ENCODE results near the gene ARHGAP4.

Gene ARHGAP4

DNA sequence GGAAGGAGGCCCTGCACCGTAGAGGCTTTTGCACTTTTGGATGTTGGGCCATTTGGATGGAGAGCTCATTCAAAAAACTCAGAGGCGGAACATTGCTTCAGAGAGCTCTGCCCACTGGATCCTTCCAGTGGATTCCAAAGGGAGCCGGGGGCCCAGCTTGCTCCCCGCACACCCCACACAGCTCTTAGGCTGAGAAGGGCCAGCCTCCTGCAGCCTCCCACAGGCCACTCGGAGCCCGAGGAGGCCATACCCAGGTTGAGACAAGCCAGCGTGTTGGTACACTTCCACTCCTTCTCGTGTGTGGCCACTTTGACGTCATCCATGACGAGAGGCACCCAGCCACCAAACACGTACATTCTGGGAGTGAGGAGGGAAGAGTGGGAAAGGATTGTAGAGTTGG is 35.2 kb upstream of the ARHGAP4 start:
- DNase-seq, result no peak

DNA sequence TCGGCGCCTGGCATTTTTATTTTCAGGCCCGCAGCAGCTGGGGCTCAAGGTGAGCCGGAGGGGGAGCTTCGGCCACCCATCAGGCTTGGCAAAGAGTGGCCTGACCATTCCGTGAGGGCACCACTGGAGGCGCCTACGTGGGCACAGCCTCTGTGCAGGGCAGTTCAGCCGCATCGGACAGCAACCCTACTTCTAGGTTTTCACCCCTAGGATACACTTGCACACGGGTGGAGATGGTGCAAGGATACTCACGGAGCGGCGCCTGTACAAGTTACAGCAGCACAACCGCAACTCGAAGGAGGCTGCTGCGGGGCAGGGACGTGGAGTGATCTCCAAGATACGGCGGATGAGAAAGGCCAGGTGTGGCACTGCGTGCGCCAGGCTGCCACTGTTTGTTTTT is 34.7 kb upstream of the ARHGAP4 start:
- DNase-seq, result no peak

DNA sequence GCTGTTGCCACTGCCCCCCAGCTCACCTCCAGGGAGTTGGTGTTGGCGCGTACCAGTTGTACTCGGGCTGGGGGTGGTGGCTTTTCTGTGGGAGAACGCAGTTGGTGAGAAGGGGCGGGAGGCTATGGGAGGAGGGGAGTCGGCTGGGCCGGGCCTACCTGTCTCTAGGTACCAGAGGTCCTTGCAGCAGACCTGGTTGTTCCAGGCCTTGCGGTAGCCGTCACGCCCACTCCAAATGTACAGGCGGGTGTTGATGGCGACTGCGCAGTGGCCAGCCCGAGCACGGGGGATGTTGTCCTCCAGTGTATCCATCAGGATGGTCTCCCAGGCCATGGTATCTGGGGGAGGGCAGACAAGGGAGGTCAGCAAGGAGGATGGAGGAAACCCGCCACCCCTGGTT is 34.0 kb upstream of the ARHGAP4 start:
- no peak for DNase-seq

DNA sequence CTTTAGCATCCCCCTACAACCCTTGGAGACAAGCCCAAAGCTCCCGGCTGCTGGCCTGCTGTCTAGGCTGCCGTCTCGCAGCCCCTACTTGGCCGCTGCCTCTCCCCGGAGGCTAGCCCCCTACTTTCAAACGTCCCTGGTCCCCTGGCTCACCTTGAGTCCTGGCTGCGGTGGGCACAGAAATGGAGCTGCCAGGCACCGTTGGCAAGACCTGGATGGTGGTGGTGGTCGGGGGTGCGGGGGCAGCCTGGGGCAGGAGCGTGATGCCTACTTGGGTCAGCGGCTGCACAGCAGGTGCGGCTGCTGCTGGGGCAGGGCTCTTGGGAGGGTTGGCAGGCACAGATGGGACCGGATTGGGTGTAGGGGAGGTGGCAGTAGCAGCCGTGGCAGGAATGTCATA is 33.6 kb upstream of the ARHGAP4 start:
- no peak for DNase-seq

DNA sequence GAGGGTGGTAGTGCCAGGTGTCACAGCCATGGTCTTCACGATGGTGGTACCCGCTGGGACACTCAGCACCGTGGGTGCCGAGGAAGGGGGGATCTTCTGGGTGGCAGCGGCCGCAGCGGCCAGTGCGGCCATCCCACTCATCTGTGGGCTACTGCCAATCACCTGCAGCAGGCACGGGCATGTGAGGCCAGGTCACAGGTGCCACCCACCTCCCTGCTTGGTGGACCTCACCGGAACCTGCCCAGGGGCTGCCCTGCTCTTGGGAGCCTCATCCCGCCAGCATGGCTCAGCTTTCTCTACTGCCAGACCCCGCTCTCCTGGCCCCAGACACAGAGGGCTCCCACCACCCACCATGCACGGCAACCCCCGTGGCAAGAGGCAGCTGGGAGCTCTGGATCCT is 32.5 kb upstream of the ARHGAP4 start:
- no peak for DNase-seq

DNA sequence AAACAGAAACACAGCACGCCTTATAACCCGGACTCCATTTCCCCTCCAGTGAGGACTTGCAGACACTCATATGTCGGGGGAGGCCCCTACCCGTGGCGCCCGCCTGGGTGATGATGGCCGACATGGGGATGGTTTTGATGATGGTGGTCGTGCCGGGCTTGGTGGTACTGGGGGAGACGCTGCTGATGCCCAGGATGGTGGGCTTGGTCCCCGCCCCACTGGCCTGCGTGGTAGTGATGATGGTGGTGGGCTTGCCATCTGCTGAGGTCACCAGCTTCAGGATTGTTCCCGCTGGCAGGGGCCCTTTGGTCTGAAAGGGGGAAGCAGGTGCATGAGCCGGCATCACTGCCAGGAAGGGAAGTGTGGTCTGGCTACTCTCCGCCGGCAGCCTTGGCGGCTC is 31.2 kb upstream of the ARHGAP4 start:
- no peak for DNase-seq

DNA sequence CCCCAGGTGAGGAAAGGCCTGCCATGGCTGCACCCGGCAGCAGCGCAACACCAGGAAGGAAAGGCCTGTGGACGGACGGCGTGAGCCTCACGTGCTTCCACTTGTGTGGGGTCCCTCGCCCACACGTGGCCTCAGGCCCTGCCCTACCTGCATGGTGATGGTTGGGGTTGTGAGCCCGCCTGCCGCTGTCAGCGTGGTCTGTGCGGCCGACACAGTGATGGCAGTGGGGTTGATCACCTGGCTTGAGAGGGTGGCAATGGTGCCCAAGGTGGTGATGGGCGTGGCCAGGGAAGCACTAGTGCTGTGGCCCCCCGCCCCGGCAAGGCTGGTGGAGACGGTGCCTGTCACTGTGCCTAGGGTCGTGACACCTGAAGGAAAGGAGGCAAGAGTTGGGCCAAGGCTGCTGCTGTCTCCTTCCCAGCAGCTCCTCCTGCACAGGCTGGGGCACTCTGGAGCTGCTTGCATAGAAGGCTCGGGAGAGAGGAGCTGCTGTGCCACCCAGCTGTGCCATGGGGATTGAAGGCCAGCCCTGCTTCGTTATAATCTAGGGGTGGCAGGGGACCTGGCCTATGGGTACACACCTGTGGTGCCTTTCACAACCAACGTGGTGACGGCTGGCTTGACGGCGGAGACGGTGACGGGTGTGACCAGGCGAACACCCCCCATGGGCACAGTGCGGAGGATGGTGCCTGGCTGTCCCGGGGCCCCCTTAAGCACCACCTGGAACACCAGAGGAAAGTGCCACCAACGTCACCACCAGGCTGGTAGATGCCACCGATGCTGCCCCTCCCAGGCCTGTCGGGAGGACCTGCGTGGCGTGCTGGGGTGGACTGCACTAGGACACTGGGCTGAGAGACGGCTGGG is 30.2 kb upstream of the ARHGAP4 start:
- DNase-seq, result no peak

DNA sequence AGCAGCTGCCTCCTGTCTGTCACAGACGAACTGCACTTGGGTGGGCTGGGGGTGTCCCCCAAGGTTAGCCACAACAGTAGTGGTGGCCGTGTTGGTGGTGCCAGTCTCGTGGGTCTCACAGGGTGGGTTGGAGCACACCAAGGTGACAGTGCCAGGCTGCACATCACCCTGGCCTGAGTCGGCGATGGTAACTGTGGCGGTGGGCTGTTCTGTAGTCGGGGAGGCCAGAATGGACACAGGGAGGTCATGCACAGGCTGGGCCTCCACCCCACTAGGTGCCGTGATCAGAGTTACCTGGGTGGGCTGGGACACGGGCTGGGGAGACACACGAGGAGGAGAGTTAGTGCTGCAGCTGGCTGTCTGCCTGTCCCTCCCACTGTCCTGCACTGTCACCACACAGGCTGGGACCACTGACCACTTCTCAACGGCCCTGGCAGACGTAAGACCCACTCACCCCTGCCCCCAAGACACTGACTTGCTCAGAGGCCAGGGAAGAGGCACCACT is 29.2 kb upstream of the ARHGAP4 start:
- no peak for DNase-seq

DNA sequence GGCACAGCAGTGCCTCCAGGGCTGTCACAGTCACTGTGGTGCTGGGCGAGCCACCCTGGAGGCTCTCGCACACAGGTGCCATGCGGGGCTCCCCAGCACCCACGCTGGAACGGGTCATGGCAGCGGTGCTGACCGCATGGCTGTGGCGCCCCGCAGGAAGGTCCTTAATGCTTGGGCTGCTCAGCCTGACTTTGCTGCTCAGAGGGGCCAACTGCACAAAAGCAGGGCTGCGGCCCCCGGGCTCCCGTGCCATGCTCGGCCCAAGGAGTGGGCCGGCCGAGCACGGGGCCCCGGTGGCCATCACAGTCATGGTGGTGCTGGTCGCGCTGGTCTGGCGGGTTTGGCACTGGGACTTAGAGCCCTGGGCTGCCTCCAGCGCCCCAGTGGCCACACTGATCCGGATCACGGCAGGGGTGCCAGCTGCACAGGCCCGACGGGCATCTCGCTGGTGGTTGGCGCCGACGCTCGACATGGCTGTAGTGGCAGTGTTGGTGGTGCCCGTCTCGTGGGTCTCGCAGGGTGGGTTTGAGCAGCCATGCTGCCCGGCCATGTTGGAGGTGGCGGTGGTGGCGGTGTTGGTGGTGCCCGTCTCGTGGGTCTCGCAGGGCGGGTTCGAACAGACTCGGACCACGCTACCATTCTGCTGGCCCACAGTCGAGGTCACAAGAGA is 28.6 kb upstream of the ARHGAP4 start:
- DNase-seq, result no peak

DNA sequence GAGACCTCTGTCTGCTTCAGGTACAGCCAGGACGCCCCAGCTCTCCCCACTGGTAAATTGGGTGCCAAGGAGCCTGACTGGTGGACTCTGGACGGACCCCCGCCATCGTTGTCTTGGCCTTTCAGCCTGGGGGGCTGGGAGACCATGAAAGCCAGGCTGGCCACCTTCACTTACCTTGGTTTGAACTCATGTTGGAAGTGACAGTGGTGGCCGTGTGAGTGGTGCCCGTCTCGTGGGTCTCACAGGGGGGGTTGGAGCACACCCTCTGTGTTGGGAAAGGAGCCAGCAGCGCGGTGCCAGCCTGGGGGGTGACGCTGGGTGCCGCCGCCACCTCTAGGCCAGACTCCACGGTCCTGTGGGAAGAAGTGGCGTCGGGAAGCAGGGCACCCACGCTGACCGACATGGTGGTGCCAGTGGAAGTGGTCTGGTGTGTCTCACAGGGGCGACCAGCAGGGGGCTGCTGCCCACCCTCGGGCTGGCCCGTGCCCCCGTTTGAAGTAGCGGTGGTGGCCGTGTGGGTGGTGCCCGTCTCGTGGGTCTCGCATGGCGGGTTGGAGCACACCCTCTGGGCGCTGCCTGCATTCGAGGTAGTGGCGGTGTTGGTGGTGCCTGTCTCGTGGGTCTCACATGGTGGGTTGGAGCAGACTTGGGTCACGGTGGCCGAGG is 28.0 kb upstream of the ARHGAP4 start:
- no peak for DNase-seq

DNA sequence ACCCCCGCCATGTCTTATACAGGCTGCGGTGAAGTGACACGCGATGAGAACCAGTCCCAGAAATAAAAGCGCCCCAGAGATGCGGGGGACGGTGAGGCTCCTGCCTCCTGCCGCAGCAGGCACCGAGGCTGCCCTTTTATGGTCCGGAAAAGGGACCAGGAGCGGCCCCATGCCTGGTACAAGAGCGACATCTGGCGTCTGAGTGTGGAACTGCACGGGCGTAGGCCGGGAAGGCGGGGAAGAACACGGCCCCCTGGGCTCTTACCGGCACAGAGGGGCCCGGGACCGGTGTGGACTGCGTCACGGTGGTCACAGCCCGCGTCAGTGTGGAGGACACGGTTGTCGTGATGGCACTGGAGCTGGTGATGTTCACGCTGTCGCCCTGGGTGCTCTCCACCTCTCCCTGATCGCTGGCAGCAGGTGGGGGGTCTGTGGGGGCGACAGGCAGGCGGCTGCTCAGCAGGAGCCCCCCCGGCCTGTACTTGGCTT is 27.3 kb upstream of the ARHGAP4 start:
- peak; percentile 78 for DNase-seq

DNA sequence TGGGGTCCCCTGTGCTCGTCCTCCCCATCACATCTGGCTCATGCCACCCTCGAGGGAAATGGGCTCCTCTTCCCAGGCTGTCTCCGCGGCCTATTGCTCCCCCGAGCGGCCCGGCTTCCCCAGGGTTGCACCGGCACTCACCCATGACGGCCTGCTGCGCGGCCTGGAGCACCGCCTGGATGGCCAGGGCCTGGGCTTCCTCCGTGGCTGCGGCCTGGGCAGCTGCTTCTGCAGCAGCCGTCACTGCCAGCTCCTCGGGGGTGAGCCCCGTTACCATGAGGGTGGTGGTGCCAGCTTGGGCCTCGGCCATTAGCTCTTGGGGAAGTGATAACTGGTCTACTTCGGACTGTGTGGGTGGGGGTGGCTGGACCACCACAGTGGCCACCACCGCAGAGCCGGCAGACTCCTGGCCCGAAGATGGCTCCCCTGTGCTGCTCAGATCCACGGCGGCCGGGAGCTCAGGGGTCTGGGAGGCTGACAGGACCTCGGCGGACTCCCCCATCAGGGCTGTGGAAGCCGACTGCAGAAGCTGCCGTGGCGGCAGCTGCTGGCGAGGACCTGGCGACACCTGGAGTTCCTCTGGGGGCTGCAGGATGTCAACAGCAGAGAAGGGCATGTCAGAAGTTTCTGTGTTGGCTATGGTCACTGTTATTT is 26.4 kb upstream of the ARHGAP4 start:
- no peak for DNase-seq

DNA sequence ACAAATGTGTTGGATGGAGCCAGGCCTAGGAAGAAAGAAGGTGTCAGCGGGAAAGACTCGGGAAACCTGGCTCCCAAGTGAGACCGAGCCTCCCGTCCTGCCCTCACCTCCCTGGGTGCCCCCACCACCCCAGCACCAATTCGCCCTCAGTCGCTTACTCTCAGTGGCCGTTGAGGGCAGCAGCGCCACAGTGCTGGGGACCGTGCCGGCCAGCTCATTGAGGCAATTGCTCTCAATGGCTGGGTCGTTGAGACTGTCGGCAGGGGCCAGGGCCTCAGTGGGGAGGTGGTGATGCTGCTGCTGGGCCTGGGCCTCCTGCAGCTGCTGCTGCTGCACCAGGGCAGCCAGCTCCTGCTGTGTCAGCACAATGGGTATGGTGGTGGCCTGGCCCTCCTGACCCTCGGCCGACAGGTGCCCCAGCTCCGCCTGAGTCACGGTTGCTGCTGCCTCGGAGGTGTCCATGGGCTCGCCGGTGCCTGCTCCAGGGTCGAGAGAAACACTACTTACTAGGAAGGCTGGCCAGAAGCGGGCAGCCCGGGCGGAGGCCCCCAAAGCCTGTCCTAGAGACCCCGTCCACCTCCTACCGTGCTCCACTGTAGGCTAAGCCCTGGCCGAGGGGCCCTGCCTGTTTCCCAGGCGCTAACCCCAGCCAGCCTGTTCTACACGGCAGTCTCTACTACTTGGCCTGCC is 25.8 kb upstream of the ARHGAP4 start:
- DNase-seq, result no peak

DNA sequence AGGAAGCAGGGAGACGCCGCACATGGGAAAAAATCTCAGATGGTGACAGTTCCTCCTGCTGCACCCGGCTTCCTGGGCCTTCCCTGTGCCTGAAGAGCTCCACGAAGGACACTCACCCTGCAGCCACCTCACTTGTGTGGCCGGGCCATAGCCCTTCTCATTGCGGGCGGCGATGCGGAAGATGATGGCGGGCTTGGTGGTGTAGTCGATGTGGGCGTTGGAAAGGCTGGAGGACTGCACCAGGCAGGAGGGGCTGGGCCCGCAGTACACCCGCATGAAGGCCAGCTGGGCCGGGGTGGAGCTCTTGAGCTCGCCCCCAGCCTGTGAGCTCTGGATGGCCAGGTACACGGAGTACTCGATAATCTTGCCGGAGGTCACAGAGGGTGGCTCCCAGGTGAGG is 24.1 kb upstream of the ARHGAP4 start:
- DNase-seq, result no peak

DNA sequence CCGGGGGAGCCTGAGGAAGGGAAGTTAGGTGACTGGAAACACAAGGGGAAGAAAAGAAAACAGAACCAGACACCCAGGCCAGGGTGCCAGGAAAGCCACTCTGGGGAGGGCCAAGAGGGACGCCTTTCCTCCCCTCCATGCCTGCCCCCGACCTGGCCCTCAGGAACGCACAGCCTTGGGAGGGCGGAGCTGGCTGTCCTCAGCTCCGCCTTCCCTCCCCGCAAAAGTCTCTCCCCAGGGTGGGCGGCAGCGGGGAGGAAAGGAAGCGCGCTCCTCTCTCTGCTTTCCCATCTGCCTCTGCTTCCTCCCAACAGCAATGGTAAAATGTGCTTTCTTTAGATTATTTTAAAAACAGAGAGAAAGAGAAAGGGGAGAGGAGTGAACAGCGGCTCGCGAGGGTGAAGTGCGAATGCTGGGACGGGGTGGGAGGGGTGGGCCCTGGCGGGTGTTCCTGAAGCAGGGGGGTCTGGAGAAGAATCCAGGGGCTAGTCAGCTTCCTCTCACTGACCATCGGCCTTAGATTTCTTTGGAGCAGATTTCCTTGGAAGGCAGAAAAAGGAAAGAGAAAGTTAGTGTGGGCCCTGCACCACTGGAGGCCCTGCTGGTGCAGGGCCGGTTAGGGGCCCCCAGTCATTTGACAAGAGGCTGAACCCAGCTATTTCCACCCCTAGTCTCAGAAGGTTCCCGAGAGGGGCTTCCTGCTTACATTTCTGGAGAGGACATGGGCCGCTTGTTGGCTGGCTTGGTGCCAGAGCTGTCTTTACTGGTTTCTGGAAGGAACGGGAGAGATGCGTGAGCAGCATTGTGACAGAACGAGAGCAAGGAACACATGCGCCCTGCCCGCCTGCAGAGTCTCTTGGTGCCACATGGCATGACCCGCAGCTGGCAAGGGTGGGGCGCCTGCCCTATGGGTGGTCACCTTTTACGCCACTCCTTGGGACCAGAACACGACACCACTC is 23.1 kb upstream of the ARHGAP4 start:
- DNase-seq, result no peak

DNA sequence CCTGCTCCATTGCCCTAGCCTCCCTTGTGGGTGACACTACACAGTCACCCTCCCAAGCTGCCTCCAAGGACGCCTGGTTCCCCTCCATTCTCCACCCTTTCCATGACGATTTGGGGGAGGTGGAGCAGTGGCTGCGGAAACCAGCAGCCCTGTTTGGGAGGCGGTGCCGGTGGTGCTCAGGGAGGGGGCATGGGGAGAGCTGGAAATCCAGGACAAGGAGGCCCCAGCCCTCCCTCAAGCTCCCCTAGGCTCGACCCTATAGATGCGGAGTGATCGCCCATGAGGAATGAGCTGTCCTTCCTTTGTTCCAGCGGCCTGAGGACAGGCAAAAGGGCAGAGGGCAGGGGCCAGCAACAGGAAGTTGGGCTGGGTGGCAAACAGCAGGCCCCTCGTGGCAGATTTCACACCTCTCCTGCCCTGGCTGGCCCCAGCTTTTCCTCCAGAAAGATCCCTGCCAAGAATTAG is 22.0 kb upstream of the ARHGAP4 start:
- DNase-seq, result no peak

DNA sequence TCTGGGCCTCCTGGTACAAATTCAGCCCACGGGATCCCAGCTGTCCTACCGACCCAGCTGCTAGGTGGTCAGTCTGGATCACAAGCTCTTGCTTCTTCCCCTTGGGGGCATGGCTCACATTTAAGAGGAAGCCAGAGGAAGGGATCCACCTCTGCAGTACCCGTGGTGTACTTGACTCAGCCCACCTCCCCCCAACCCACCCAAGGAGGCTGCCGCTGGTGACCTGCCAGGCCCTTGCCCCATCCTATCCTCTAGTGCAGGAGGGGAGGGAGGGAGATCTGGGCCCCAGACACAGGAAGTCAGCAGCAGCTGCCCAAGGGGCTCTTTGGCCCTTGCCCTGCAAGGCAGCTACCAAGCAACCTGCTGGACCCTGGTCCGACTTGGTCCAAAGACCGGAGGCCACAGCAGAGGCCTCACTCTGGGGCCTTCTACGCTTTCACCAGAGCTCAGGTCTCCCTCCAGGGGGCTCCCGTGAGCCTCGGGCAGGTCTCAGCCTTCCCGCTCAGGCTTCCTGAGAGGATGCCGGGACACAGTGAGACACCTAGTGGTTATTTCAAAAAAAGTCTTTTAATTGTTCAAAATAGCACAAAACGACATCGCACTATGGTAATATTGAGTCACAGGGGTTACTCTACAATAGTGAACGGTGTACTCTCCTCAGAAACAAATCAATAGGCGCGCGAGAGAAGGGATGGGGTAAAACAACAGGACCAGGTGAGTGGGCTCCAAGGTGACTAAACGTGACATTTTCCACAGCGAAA is 21.1 kb upstream of the ARHGAP4 start:
- DNase-seq, result peak; percentile 82

DNA sequence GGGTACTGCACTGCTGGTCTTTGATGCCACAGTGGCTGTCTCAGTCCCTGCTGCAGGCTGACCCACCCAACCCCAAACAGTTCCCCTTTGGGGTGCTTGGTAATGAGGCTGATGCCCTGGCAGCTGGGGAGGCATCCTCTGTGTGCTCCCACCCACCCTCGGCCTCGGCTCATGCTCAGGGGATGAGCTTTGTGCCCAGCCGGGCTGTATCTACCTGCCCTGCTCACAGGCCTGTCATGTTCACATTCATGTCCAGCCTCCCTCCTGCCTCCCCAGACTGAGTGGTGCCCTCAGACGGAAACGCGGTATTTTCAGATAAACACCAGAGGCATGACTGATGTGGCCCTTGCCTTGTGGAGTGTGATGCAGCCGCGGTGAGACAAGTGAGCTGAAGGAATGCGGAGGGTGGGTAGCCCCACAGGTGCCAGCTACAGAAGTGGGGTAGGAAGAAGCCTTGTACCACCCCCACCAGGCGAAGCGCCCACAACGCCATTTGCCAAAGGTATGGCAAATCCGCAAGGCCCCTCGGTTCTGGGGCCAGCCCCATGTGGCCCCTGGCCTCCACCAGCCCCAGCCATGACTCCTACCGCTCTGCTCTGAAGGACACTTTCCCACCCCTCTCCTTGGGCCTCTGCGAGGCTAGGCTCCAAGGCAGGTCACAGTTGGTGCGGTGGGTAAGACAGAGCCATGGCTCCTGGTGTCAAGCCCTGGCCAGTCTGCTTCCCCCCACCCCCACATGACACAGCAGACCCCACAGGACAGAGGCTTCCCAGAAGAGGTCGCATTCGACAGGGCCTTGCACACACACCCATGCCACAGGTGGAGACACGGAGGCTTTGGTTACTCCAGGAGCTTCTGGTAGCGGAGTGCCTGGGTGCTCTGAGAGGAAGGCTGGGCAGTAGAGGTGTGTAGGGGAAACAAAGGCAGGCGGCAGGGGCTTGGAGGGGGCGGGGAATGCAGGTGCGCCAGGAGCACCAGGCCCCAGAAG is 20.2 kb upstream of the ARHGAP4 start:
- no peak for DNase-seq

DNA sequence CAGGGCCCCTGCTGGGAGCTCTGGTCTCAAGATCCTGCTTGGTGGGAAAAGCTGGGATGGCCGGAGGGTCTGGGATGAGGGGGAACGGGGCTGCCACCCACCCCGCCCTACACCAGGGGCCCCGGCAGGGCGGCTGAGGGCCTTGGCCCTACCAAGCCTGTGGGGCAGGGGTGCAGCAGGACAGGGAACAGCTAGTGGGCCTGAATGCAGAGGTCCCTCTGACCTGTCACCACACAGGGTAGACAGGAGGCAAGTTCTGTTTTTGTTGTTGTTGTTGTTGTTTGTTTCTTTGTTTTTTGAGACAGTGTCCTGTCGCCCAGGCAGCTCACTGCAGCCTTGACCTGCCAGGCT is 18.7 kb upstream of the ARHGAP4 start:
- no peak for DNase-seq

Data from CD4-positive, alpha-beta T cell treated with Interleukin-12 subunit alpha and Interleukin-12 subunit beta, for 1 hour (primary cell).